ENCODE data around the gene MAPKBP1. TPM values are rescaled to one million over a fixed set of nuclear protein-coding genes. Genes with fewer than 3 reads are reported as not detected.

Gene MAPKBP1
- polyA plus RNA-seq, 3 donors: 0.76 to 8.6 (median 1.1) TPM

- TF ChIP-seq, protein P1, sequence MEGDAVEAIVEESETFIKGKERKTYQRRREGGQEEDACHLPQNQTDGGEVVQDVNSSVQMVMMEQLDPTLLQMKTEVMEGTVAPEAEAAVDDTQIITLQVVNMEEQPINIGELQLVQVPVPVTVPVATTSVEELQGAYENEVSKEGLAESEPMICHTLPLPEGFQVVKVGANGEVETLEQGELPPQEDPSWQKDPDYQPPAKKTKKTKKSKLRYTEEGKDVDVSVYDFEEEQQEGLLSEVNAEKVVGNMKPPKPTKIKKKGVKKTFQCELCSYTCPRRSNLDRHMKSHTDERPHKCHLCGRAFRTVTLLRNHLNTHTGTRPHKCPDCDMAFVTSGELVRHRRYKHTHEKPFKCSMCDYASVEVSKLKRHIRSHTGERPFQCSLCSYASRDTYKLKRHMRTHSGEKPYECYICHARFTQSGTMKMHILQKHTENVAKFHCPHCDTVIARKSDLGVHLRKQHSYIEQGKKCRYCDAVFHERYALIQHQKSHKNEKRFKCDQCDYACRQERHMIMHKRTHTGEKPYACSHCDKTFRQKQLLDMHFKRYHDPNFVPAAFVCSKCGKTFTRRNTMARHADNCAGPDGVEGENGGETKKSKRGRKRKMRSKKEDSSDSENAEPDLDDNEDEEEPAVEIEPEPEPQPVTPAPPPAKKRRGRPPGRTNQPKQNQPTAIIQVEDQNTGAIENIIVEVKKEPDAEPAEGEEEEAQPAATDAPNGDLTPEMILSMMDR (IDR thresholded peaks at IDR 0.05): no peak
- peaks cover 0 to 1% (median 0%) of the 10 kb centered on the region in 7 donors for H3K9me3 Mint-ChIP-seq
- H3K4me2 ChIP-seq (replicated peaks; ENCODE audit: extremely low read depth, low read length, poor library complexity, severe bottlenecking): no peak overlapping the region
- no peaks in the 10 kb centered on the region for H4K20me1 ChIP-seq (ENCODE audit: insufficient read depth, low read length)
- H3K9me3 ChIP-seq (replicated peaks in 1 of 2; ENCODE audit: control insufficient read depth in 1 of 2, insufficient read depth in 1 of 2, low read length in 2 of 2): no peaks in the 10 kb centered on the region
- no peaks in the 10 kb centered on the region for H3K27me3 ChIP-seq (ENCODE audit: control insufficient read depth in 2 of 2, insufficient read depth in 2 of 2, low read length in 2 of 2)
- peaks cover 0 to 1% (median 0%) of the 10 kb centered on the region in 3 donors for H3K27me3 Mint-ChIP-seq (ENCODE audit: low read depth in 3 of 3)
- peak overlapping the region in 1 of 7 donors; percentile 27 for H3K27ac Mint-ChIP-seq
- no peaks in the 10 kb centered on the region for H3K4me1 ChIP-seq (ENCODE audit: control insufficient read depth in 1 of 2, insufficient read depth in 2 of 2, low read length in 2 of 2)
- DNase-seq: no peak
- WGBS (ENCODE audit: insufficient coverage): 97% methylated on average over 11 of the region's 14 CpGs
- no peak overlapping the region for H3K4me3 ChIP-seq (replicated peaks in 1 of 3; ENCODE audit: low read depth in 2 of 3, low read length in 3 of 3)
- no peak overlapping the region for H2AFZ ChIP-seq (ENCODE audit: insufficient read depth, low read depth, low read length, poor library complexity, severe bottlenecking)
- no peaks in the 10 kb centered on the region for H3K79me2 ChIP-seq (ENCODE audit: insufficient read depth, low read length)
- no peak overlapping the region for H3K27ac ChIP-seq (ENCODE audit: low read depth in 1 of 2, low read length in 2 of 2)
- H3K9ac ChIP-seq (ENCODE audit: insufficient read depth, low read length, poor library complexity, severe bottlenecking): no peak overlapping the region
- H3K4me3 Mint-ChIP-seq: no peak overlapping the region
- peaks cover 85 to 95% of the 10 kb centered on the region in 2 donors for H3K36me3 Mint-ChIP-seq
- H3K4me1 Mint-ChIP-seq: no peaks in the 10 kb centered on the region
- H3K36me3 ChIP-seq (replicated peaks in 1 of 2; ENCODE audit: control insufficient read depth in 1 of 2, insufficient read depth in 2 of 2, low read length in 2 of 2): peaks cover 59 to 100% of the 10 kb centered on the region in 2 donors
- intact Hi-C loops (cut with micrococcal nuclease): loop anchor here in 1 of 2 donors (10.0 kb wide), 1 partner anchor 123 kb away; no protein-coding TSS in a partner anchor
Observed at GRCh38 chr15:41817327-41817726, 43.0 kb downstream of the MAPKBP1 start.

DNA sequence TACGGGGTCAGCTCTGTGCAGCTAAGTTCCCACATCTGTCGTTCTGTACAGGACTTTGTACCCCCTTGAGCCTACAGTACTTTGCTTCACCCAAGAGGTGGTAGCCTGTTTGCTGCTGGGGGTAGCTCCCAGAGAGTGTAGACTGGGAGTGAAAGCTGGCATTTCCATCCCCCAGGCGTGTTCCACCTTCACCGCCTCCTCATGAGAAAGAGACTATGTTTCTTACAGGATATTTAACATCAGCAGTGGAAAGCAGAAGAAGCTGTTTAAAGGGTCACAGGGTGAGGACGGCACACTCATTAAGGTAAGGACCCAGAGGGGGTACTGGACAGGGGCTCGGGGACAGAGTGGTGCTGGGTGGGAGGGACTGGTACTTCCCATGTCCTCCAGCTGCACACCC, 43.5 kb downstream of the MAPKBP1 start:
- H3K4me1 ChIP-seq (ENCODE audit: control insufficient read depth in 1 of 2, insufficient read depth in 2 of 2, low read length in 2 of 2): no peaks in the 10 kb centered on the region
- H3K4me2 ChIP-seq (replicated peaks; ENCODE audit: extremely low read depth, low read length, poor library complexity, severe bottlenecking): no peak overlapping the region
- H3K27ac ChIP-seq (ENCODE audit: low read depth in 1 of 2, low read length in 2 of 2): no peak overlapping the region
- TF ChIP-seq, protein P1 (IDR thresholded peaks at IDR 0.05): no peak
- Mint-ChIP-seq H3K27me3 (ENCODE audit: low read depth in 3 of 3) (peaks cover 0 to 1% (median 0%) of the 10 kb centered on the region in 3 donors), H3K36me3 (peaks cover 84 to 95% of the 10 kb centered on the region in 2 donors), H3K9me3 (peaks cover 0 to 1% (median 0%) of the 10 kb centered on the region in 7 donors), H3K4me3 (no peak overlapping the region), H3K4me1 (no peaks in the 10 kb centered on the region), H3K27ac (peak overlapping the region in 1 of 7 donors; percentile 21)
- no peak for DNase-seq
- intact Hi-C loops (cut with micrococcal nuclease): loop anchor here in 1 of 2 donors (10.0 kb wide), 1 partner anchor 123 kb away; no protein-coding TSS in a partner anchor
- H4K20me1 ChIP-seq (ENCODE audit: insufficient read depth, low read length): no peaks in the 10 kb centered on the region
- WGBS (ENCODE audit: insufficient coverage): 92% methylated on average over 2 of the region's 6 CpGs
- H3K36me3 ChIP-seq (replicated peaks in 1 of 2; ENCODE audit: control insufficient read depth in 1 of 2, insufficient read depth in 2 of 2, low read length in 2 of 2): peaks cover 59 to 100% of the 10 kb centered on the region in 2 donors
- H3K9me3 ChIP-seq (replicated peaks in 1 of 2; ENCODE audit: control insufficient read depth in 1 of 2, insufficient read depth in 1 of 2, low read length in 2 of 2): no peaks in the 10 kb centered on the region
- no peak overlapping the region for H3K9ac ChIP-seq (ENCODE audit: insufficient read depth, low read length, poor library complexity, severe bottlenecking)
- H3K4me3 ChIP-seq (replicated peaks in 1 of 3; ENCODE audit: low read depth in 2 of 3, low read length in 3 of 3): no peak overlapping the region
- H3K79me2 ChIP-seq (ENCODE audit: insufficient read depth, low read length): no peaks in the 10 kb centered on the region
- H2AFZ ChIP-seq (ENCODE audit: insufficient read depth, low read depth, low read length, poor library complexity, severe bottlenecking): no peak overlapping the region
- H3K27me3 ChIP-seq (ENCODE audit: control insufficient read depth in 2 of 2, insufficient read depth in 2 of 2, low read length in 2 of 2): no peaks in the 10 kb centered on the region

Data from CD14-positive monocyte (primary cell).